H9 (cell line): ENCODE data around the gene TEAD1. TPM values are rescaled to one million over a fixed set of nuclear protein-coding genes. Genes with fewer than 3 reads are reported as not detected.

Source experiments
- DNase-seq: peaks from one replicate; pipeline ENCODE4 v3.0.0-alpha.2; 2017
- H2AFZ ChIP-seq: one replicate; pipeline ENCODE4 v1.6.1; 2013; ENCODE audit warnings: mild to moderate bottlenecking, low read length, control low read depth, moderate library complexity
- H2AK5ac ChIP-seq: 2 replicates; pipeline ENCODE4 v1.6.1; 2013; ENCODE audit warnings: low read length, control low read depth, mixed read lengths; ENCODE audit not compliant: insufficient read length
- H2BK120ac ChIP-seq: one replicate; pipeline ENCODE4 v1.6.1; 2013; ENCODE audit warnings: low read depth, mild to moderate bottlenecking, low read length, control low read depth, inconsistent platforms; ENCODE audit not compliant: poor library complexity, severe bottlenecking
- H2BK12ac ChIP-seq: 2 replicates; pipeline ENCODE4 v1.6.1; 2013; ENCODE audit warnings: low read length, control low read depth, mixed read lengths, low read depth; ENCODE audit not compliant: insufficient read length
- H2BK15ac ChIP-seq: 2 replicates; pipeline ENCODE4 v1.6.1; 2013; ENCODE audit warnings: low read depth, low read length, control low read depth
- H2BK20ac ChIP-seq: one replicate; pipeline ENCODE4 v1.6.1; 2013; ENCODE audit warnings: low read depth, mild to moderate bottlenecking, low read length, control low read depth, inconsistent platforms; ENCODE audit not compliant: poor library complexity, severe bottlenecking
- H2BK5ac ChIP-seq: 2 replicates; pipeline ENCODE4 v1.6.1; 2013; ENCODE audit warnings: low read length, control low read depth, mixed read lengths; ENCODE audit not compliant: insufficient read length
- H3K14ac ChIP-seq: 2 replicates; pipeline ENCODE4 v1.6.1; 2013; ENCODE audit warnings: low read length, control low read depth; ENCODE audit not compliant: insufficient read depth
- H3K18ac ChIP-seq: 2 replicates; pipeline ENCODE4 v1.6.1; 2013; ENCODE audit warnings: low read depth, mild to moderate bottlenecking, mixed read lengths, low read length, control low read depth; ENCODE audit not compliant: insufficient read length
- H3K23ac ChIP-seq: 2 replicates; pipeline ENCODE4 v1.6.1; 2013; ENCODE audit warnings: low read length, control low read depth, mixed read lengths, low read depth; ENCODE audit not compliant: insufficient read length
- H3K23me2 ChIP-seq: 2 replicates; pipeline ENCODE4 v1.6.1; 2013; ENCODE audit warnings: low read depth, mild to moderate bottlenecking, mixed read lengths, low read length, control low read depth; ENCODE audit not compliant: insufficient read length, poor library complexity, severe bottlenecking
- H3K27ac ChIP-seq: 2 replicates; pipeline ENCODE4 v1.5.1; 2013; ENCODE audit warnings: low read length, control low read depth, mixed read lengths, low read depth; ENCODE audit not compliant: insufficient read length
- H3K27me3 ChIP-seq: 2 replicates; pipeline ENCODE4 v1.6.1; 2013; ENCODE audit warnings: low read length, control low read depth, inconsistent platforms; ENCODE audit not compliant: insufficient read depth
- H3K4ac ChIP-seq: 2 replicates; pipeline ENCODE4 v1.6.1; 2013; ENCODE audit warnings: low read depth, mild to moderate bottlenecking, control low read depth, inconsistent platforms, low read length, moderate library complexity
- H3K4me1 ChIP-seq: 2 replicates; pipeline ENCODE4 v1.6.1; 2013; ENCODE audit warnings: low read length, control low read depth, inconsistent platforms; ENCODE audit not compliant: insufficient read depth
- H3K4me2 ChIP-seq: 2 replicates; pipeline ENCODE4 v1.6.1; 2013; ENCODE audit warnings: low read length, control low read depth, mixed read lengths; ENCODE audit not compliant: insufficient read length, insufficient read depth
- H3K56ac ChIP-seq: 2 replicates; pipeline ENCODE4 v1.6.1; 2013; ENCODE audit warnings: low read depth, mild to moderate bottlenecking, mixed read lengths, low read length, control low read depth; ENCODE audit not compliant: insufficient read length
- H3K79me1 ChIP-seq: 2 replicates; pipeline ENCODE4 v1.6.1; 2013; ENCODE audit warnings: low read depth, mild to moderate bottlenecking, moderate library complexity, low read length, control low read depth, inconsistent platforms; ENCODE audit not compliant: insufficient read depth, poor library complexity, severe bottlenecking
- H3K79me2 ChIP-seq: 2 replicates; pipeline ENCODE4 v1.6.1; 2013; ENCODE audit warnings: low read length, control low read depth, inconsistent platforms; ENCODE audit not compliant: insufficient read depth
- H3K9ac ChIP-seq: 2 replicates; pipeline ENCODE4 v1.6.1; 2013; ENCODE audit warnings: low read length, control low read depth, mixed read lengths; ENCODE audit not compliant: insufficient read length; ENCODE audit errors: extremely low read depth
- H3K9me3 ChIP-seq: one replicate; pipeline ENCODE4 v1.6.1; 2013; ENCODE audit warnings: low read depth, low read length, inconsistent platforms; ENCODE audit not compliant: control insufficient read depth
- H3T11ph ChIP-seq: one replicate; pipeline ENCODE4 v1.6.1; 2013; ENCODE audit warnings: mild to moderate bottlenecking, low read length, control low read depth, inconsistent platforms
- H4K20me1 ChIP-seq: one replicate; pipeline ENCODE4 v1.6.1; 2013; ENCODE audit not compliant: control insufficient read depth, insufficient read length, insufficient read depth
- H4K5ac ChIP-seq: 2 replicates; pipeline ENCODE4 v1.6.1; 2013; ENCODE audit warnings: low read depth, mild to moderate bottlenecking, mixed read lengths, low read length, control low read depth; ENCODE audit not compliant: insufficient read length
- H4K8ac ChIP-seq: replicated peaks from 2 replicates; pipeline ENCODE4 v1.6.1; 2013; ENCODE audit warnings: low read length, control low read depth, mixed read lengths, low read depth; ENCODE audit not compliant: insufficient read length
- H4K91ac ChIP-seq: 2 replicates; pipeline ENCODE4 v1.6.1; 2013; ENCODE audit warnings: low read depth, mild to moderate bottlenecking, moderate library complexity, mixed read lengths, low read length, control low read depth; ENCODE audit not compliant: insufficient read length
- H3K27ac Mint-ChIP-seq, 3 experiments: 2 replicates in 2 of 3; 3 replicates in 1 of 3; pipeline ENCODE4 v1.8.0; 2020 to 2021; ENCODE audit warnings: mixed read lengths in 3 of 3, mild to moderate bottlenecking in 1 of 3, moderate library complexity in 1 of 3
- H3K27me3 Mint-ChIP-seq: 2 replicates; pipeline ENCODE4 v1.8.0; 2021; ENCODE audit warnings: low read depth, mild to moderate bottlenecking, moderate library complexity, mixed read lengths
- H3K36me3 Mint-ChIP-seq, 3 experiments: 2 replicates in 2 of 3; 3 replicates in 1 of 3; pipeline ENCODE4 v1.8.0; 2020 to 2021; ENCODE audit warnings: low read depth in 3 of 3, mixed read lengths in 3 of 3; ENCODE audit not compliant: insufficient read depth in 1 of 3
- H3K4me1 Mint-ChIP-seq, 2 experiments: 2 replicates each; pipeline ENCODE4 v1.8.0; 2020; ENCODE audit warnings: mixed read lengths in 2 of 2
- H3K4me3 Mint-ChIP-seq, 2 experiments: 2 replicates in 1 of 2; 3 replicates in 1 of 2; pipeline ENCODE4 v1.8.0; 2020 to 2021; ENCODE audit warnings: mild to moderate bottlenecking in 2 of 2, mixed read lengths in 2 of 2, moderate library complexity in 1 of 2
- H3K9me3 Mint-ChIP-seq, 2 experiments: 2 replicates in 1 of 2; 3 replicates in 1 of 2; pipeline ENCODE4 v1.8.0; 2020; ENCODE audit warnings: mild to moderate bottlenecking in 2 of 2, mixed read lengths in 2 of 2, moderate library complexity in 1 of 2
- CTCF ChIP-seq: fragments of 200-600 bp; sonication (generic); conservative IDR thresholded peaks from 3 replicates; pipeline ENCODE4 v1.8.0; 2021; ENCODE audit warnings: antibody characterized with exemption, mild to moderate bottlenecking
- WGBS: extraction: QIAGEN DNeasy Blood & Tissue Kit; methylation state at CpG from one replicate; pipeline ENCODE4 v1.1.7; 2013; ENCODE audit warnings: missing lambda C conversion rate, low lambda C conversion rate, mixed read lengths; ENCODE audit not compliant: insufficient read length; ENCODE audit errors: extremely low coverage; 5-methylcytosine and 5-hydroxymethylcytosine counted together
- total RNA-seq: library from RNA; stranded (reverse); gene quantifications from 2 replicates; pipeline ENCODE4 v1.2.1, GENCODE V29; 2021

Gene TEAD1
- total RNA-seq, 1 experiment from 2014 or later, result 75.1 TPM

- Histone ChIP-seq H3K4me1 (no peaks in the 10 kb centered on the region), H3K4me2 (no peak overlapping the region), H3K79me1 (no peaks in the 10 kb centered on the region), H3K9ac (no peak overlapping the region), H4K5ac (no peak overlapping the region), H2BK12ac (no peak overlapping the region), H3K56ac (no peak overlapping the region), H3K27ac (no peak overlapping the region), H2BK15ac (no peak overlapping the region), H2BK5ac (no peak overlapping the region), H2AK5ac (no peak overlapping the region), H4K91ac (no peak overlapping the region), H3K23ac (no peak overlapping the region), H4K8ac (no peak overlapping the region), H2AFZ (no peak overlapping the region), H3T11ph (no peak overlapping the region), H3K27me3 (no peaks in the 10 kb centered on the region), H3K9me3 (no peaks in the 10 kb centered on the region), H3K23me2 (no peaks in the 10 kb centered on the region), H2BK120ac (no peak overlapping the region), H2BK20ac (no peak overlapping the region), H3K4ac (no peak overlapping the region), H4K20me1 (no peaks in the 10 kb centered on the region), H3K79me2 (no peaks in the 10 kb centered on the region), H3K14ac (no peak overlapping the region), H3K18ac (no peak overlapping the region)
- Mint-ChIP-seq H3K9me3 (peaks cover 11 to 16% of the 10 kb centered on the region in 2 experiments), H3K27ac (no peak overlapping the region), H3K4me1 (peaks cover 0 to 10% of the 10 kb centered on the region in 2 experiments; a peak in 2 of 4 replicates), H3K4me3 (no peak overlapping the region), H3K36me3 (peaks cover 2 to 17% (median 2%) of the 10 kb centered on the region in 3 experiments; a peak in 5 of 7 replicates), H3K27me3 (no peaks in the 10 kb centered on the region; the same call in 1 of the 2 replicates)
- no CpG with 5 or more reads among the region's 1 CpG for WGBS
- no peak for TF ChIP-seq CTCF
- DNase-seq, result no peak
Measured at GRCh38 chr11:12950670-12951069, 276.4 kb downstream of the TEAD1 start.
